ENCODE data around the gene OTOGL.

GRCh38 chr12:80234667-80235066 lies 135.3 kb downstream of the OTOGL start:
- no peak for TF ChIP-seq SNAI2 (CRISPR knock-in tag; IDR thresholded peaks at IDR 0.05)
- no peak for TF ChIP-seq TOX (CRISPR knock-in tag; IDR thresholded peaks at IDR 0.05; ENCODE audit: borderline replicate concordance)
- TF ChIP-seq PATZ1 (CRISPR knock-in tag; IDR thresholded peaks at IDR 0.05; ENCODE audit: borderline replicate concordance): no peak
- no peak for TF ChIP-seq ZFP30 (CRISPR knock-in tag; IDR thresholded peaks at IDR 0.05)
- TF ChIP-seq POU6F1 (CRISPR knock-in tag; IDR thresholded peaks at IDR 0.05; ENCODE audit: borderline replicate concordance, low read depth): no peak
- no peak for TF ChIP-seq PPARA (CRISPR knock-in tag; IDR thresholded peaks at IDR 0.05; ENCODE audit: borderline replicate concordance)
- TF ChIP-seq OSR1 (CRISPR knock-in tag; IDR thresholded peaks at IDR 0.05): no peak
- no peak for TF ChIP-seq ARNTL (CRISPR knock-in tag; IDR thresholded peaks at IDR 0.05; ENCODE audit: borderline replicate concordance, low read depth)
- no peak for TF ChIP-seq CREB5 (CRISPR knock-in tag; IDR thresholded peaks at IDR 0.05; ENCODE audit: low read depth)
- TF ChIP-seq CSDC2 (CRISPR knock-in tag; IDR thresholded peaks at IDR 0.05): no peak
